Subcutaneous abdominal adipose tissue (tissue), 5 donors: ENCODE measurements around the gene ACVR1B.
A peak's percentile ranks its signal among the peaks of the same experiment; 100 is the strongest.

Source experiments
- H3K27ac ChIP-seq: one replicate; pipeline ENCODE4 v1.7.0; 2013; ENCODE audit warnings: low read depth, mild to moderate bottlenecking, inconsistent platforms, low read length, moderate library complexity
- H3K27me3 ChIP-seq, 5 donors: one replicate each; pipeline ENCODE4 v1.7.0; 2013; ENCODE audit warnings: low read length in 5 of 5, inconsistent platforms in 1 of 5; ENCODE audit not compliant: control insufficient read depth in 5 of 5, insufficient read depth in 4 of 5
- H3K36me3 ChIP-seq, 5 donors: one replicate each; pipeline ENCODE4 v1.7.0; 2013; ENCODE audit warnings: low read length in 5 of 5; ENCODE audit not compliant: control insufficient read depth in 5 of 5, insufficient read depth in 5 of 5
- H3K4me1 ChIP-seq, 5 donors: one replicate each; pipeline ENCODE4 v1.7.0; 2013; ENCODE audit warnings: low read length in 5 of 5, mild to moderate bottlenecking in 3 of 5, moderate library complexity in 1 of 5; ENCODE audit not compliant: control insufficient read depth in 5 of 5, insufficient read depth in 5 of 5
- H3K4me3 ChIP-seq, 5 donors: one replicate each; pipeline ENCODE4 v1.7.0; 2013; ENCODE audit warnings: low read length in 5 of 5, low read depth in 1 of 5
- H3K9ac ChIP-seq, 5 donors: one replicate each; pipeline ENCODE4 v1.7.0; 2013; ENCODE audit warnings: low read length in 5 of 5, mild to moderate bottlenecking in 4 of 5, moderate library complexity in 3 of 5
- H3K9me3 ChIP-seq, 5 donors: one replicate each; pipeline ENCODE4 v1.7.0; 2013; ENCODE audit warnings: low read length in 5 of 5; ENCODE audit not compliant: control insufficient read depth in 5 of 5
- donor health status: healthy.
- donor health status: healthy.
- donor health status: healthy.
- donor health status: healthy.
- donor health status: healthy.

The ACVR1B gene

GRCh38 chr12:51910168-51910567, 41.3 kb upstream of the ACVR1B start:
- H3K4me3 ChIP-seq = peak overlapping the region in 4 of 5 donors; percentile 5 to 88 (median 38)
- H3K27ac ChIP-seq = peak overlapping the region; percentile 93
- H3K4me1 ChIP-seq = peaks cover 28 to 90% (median 71%) of the 10 kb centered on the region in 5 donors
- no peaks in the 10 kb centered on the region for H3K9me3 ChIP-seq
- H3K36me3 ChIP-seq = peaks cover 0 to 17% (median 7%) of the 10 kb centered on the region in 5 donors
- peaks cover 0 to 16% (median 0%) of the 10 kb centered on the region in 5 donors for H3K27me3 ChIP-seq
- peak overlapping the region in 2 of 5 donors; percentile 2 to 41 for H3K9ac ChIP-seq

GRCh38 chr12:51910691-51911090, 40.8 kb upstream of the ACVR1B start:
- H3K9ac ChIP-seq = peak overlapping the region in 2 of 5 donors; percentile 2 to 66

GRCh38 chr12:51911307-51911706, 40.2 kb upstream of the ACVR1B start:
- H3K9ac ChIP-seq = peak overlapping the region in 3 of 5 donors; percentile 4 to 66 (median 48)
- H3K9me3 ChIP-seq = no peaks in the 10 kb centered on the region
- peak overlapping the region in 3 of 5 donors; percentile 15 to 88 (median 61) for H3K4me3 ChIP-seq
- peaks cover 19 to 80% (median 60%) of the 10 kb centered on the region in 5 donors for H3K4me1 ChIP-seq
- peaks cover 0 to 18% (median 0%) of the 10 kb centered on the region in 5 donors for H3K27me3 ChIP-seq
- H3K36me3 ChIP-seq = peaks cover 0 to 29% (median 18%) of the 10 kb centered on the region in 5 donors
- peak overlapping the region; percentile 93 for H3K27ac ChIP-seq

More at GRCh38 chr12:51910691-51911090, 40.8 kb upstream of the ACVR1B start:
- Histone ChIP-seq H3K4me3 (peak overlapping the region in 3 of 5 donors; percentile 26 to 88 (median 50)), H3K36me3 (peaks cover 0 to 23% (median 12%) of the 10 kb centered on the region in 5 donors), H3K4me1 (peaks cover 24 to 84% (median 66%) of the 10 kb centered on the region in 5 donors), H3K27me3 (peaks cover 0 to 18% (median 0%) of the 10 kb centered on the region in 5 donors), H3K27ac (peak overlapping the region; percentile 93), H3K9me3 (no peaks in the 10 kb centered on the region)

DNA sequence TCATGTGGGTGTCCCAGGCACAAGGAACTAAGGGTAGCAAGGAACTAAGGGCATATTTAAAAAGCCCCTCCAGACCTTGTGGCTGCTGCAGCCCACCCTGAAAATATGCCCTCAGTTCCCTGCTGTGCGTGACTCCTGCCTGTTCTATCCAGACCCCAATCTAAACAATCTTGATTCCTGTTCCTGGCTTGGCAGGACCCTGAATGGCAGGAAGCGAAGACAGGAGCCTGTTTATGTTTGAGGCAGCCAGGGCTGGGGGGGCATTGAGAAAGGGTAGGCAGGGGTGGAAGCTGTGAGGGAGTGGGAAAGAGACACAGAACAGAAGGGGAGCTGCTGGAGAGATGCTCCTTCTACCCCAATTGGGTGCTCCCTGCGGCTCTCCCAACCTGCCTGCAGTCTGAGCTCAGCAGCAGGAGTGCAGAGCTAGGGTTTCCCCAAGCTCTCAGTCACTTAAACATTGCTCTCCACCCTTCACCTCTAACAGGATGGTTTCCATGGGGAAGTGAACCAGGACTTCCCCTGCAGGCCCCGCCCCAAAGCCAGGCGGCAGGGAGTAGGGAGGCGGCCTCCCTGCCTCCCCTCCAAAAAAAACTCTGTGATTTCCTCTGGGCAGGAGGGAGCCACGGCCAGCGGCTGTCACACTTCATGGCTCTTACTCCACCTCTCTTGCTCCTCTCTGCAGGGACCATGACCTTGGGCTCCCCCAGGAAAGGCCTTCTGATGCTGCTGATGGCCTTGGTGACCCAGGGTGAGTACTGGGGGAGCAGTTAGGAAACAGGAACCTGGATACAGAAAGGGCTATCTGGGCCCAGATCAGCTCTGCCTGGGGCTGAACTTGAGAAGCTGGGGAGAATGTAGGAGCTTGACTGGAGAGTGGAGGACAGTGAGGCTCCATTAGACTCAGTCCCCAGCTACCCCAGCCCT, 39.4 kb upstream of the ACVR1B start:
- Histone ChIP-seq H3K9me3 (no peaks in the 10 kb centered on the region), H3K27ac (peak overlapping the region; percentile 93), H3K9ac (peak overlapping the region in 4 of 5 donors; percentile 37 to 71 (median 60)), H3K4me3 (peak overlapping the region in 4 of 5 donors; percentile 54 to 88 (median 62)), H3K27me3 (peaks cover 0 to 14% (median 0%) of the 10 kb centered on the region in 5 donors), H3K4me1 (peaks cover 18 to 77% (median 56%) of the 10 kb centered on the region in 5 donors), H3K36me3 (peaks cover 0 to 33% (median 19%) of the 10 kb centered on the region in 5 donors)

DNA sequence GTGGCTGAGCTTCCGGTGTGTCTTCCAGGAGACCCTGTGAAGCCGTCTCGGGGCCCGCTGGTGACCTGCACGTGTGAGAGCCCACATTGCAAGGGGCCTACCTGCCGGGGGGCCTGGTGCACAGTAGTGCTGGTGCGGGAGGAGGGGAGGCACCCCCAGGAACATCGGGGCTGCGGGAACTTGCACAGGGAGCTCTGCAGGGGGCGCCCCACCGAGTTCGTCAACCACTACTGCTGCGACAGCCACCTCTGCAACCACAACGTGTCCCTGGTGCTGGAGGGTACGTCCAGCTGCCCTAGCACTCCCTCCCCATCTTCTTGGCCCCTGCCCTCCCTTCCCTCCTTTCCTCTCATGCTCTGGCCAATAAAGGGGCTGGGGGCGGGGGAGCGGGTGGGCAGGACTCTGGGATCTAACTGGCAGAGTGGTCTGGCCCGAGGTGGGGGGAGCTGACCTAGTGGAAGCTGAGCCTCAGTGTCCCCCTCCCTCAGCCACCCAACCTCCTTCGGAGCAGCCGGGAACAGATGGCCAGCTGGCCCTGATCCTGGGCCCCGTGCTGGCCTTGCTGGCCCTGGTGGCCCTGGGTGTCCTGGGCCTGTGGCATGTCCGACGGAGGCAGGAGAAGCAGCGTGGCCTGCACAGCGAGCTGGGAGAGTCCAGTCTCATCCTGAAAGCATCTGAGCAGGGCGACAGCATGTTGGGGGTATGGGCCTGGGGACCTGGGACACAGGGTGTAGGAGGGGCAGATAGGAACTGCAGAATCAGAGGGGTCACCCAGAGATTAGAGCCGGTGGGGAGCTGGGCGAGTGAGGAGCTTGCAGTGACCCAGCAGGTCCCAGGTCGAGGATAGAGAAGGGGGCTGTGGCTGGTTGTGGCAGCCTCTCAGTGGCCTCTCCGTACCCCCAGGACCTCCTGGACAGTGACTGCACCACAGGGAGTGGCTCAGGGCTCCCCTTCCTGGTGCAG, 38.1 kb upstream of the ACVR1B start:
- H3K4me3 ChIP-seq = peak overlapping the region in 3 of 5 donors; percentile 54 to 88 (median 61)
- peaks cover 18 to 83% (median 54%) of the 10 kb centered on the region in 5 donors for H3K4me1 ChIP-seq
- H3K36me3 ChIP-seq = peaks cover 0 to 44% (median 29%) of the 10 kb centered on the region in 5 donors
- H3K27ac ChIP-seq = peak overlapping the region; percentile 93
- no peaks in the 10 kb centered on the region for H3K9me3 ChIP-seq
- H3K27me3 ChIP-seq = peaks cover 0 to 8% (median 0%) of the 10 kb centered on the region in 5 donors
- peak overlapping the region in 3 of 5 donors; percentile 37 to 68 (median 53) for H3K9ac ChIP-seq

- peaks cover 0 to 8% (median 0%) of the 10 kb centered on the region in 5 donors for H3K27me3 ChIP-seq
- no peaks in the 10 kb centered on the region for H3K9me3 ChIP-seq
- H3K27ac ChIP-seq = peak overlapping the region; percentile 37
- peaks cover 18 to 73% (median 51%) of the 10 kb centered on the region in 5 donors for H3K4me1 ChIP-seq
- peak overlapping the region in 2 of 5 donors; percentile 11 to 25 for H3K9ac ChIP-seq
- peak overlapping the region in 3 of 5 donors; percentile 4 to 42 (median 38) for H3K4me3 ChIP-seq
- peaks cover 0 to 53% (median 38%) of the 10 kb centered on the region in 5 donors for H3K36me3 ChIP-seq
Observed at GRCh38 chr12:51914034-51914923, 37.2 kb upstream of the ACVR1B start.

DNA sequence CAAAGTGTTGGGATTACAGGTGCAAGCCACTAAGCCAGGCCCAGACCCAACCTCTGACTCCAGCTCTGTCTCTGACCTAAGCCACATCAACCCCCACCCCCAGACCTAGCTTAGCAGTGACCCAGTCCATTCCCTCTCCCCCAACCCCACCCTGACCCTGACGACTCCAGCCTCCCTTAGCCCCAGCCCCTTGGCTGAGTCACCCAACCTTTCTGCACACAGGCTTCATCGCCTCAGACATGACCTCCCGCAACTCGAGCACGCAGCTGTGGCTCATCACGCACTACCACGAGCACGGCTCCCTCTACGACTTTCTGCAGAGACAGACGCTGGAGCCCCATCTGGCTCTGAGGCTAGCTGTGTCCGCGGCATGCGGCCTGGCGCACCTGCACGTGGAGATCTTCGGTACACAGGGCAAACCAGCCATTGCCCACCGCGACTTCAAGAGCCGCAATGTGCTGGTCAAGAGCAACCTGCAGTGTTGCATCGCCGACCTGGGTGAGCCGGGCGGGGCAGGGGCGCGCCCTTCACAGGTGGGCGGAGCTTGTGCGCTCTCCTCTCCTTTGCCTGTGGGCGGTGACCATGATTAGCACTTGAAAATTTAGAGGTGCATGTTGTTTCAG, 36.4 kb upstream of the ACVR1B start:
- H3K27ac ChIP-seq = no peak overlapping the region
- peaks cover 15 to 65% (median 46%) of the 10 kb centered on the region in 5 donors for H3K4me1 ChIP-seq

DNA sequence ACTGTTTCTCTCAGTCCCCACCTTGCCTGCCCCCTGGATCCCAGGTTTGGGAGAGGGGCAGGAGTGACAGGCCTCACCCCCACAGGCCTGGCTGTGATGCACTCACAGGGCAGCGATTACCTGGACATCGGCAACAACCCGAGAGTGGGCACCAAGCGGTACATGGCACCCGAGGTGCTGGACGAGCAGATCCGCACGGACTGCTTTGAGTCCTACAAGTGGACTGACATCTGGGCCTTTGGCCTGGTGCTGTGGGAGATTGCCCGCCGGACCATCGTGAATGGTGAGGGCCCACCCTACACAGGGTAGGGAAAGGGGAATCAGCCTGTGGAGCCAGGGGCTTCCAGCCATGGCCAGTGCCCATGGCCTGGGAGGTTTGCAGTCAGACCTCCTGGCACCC, 35.5 kb upstream of the ACVR1B start:
- no peak overlapping the region for H3K27ac ChIP-seq
- H3K27me3 ChIP-seq = peaks cover 0 to 8% (median 0%) of the 10 kb centered on the region in 5 donors
- H3K36me3 ChIP-seq = peaks cover 0 to 67% (median 49%) of the 10 kb centered on the region in 5 donors
- no peaks in the 10 kb centered on the region for H3K9me3 ChIP-seq
- no peak overlapping the region for H3K9ac ChIP-seq
- H3K4me1 ChIP-seq = peaks cover 7 to 57% (median 37%) of the 10 kb centered on the region in 5 donors
- no peak overlapping the region for H3K4me3 ChIP-seq

More for the DNA sequence above, 36.4 kb upstream of the ACVR1B start:
- no peaks in the 10 kb centered on the region for H3K9me3 ChIP-seq
- H3K27me3 ChIP-seq = peaks cover 0 to 8% (median 0%) of the 10 kb centered on the region in 5 donors
- no peak overlapping the region for H3K9ac ChIP-seq
- H3K4me3 ChIP-seq = no peak overlapping the region
- H3K36me3 ChIP-seq = peaks cover 0 to 62% (median 47%) of the 10 kb centered on the region in 5 donors
